ENCODE measurements around the gene CCDC178. TPM values are rescaled to one million over a fixed set of nuclear protein-coding genes. Genes with fewer than 3 reads are reported as not detected.

CCDC178 gene
- total and polyA plus RNA-seq, 2 donors (not counting 3 experiments of a cell fraction or from before 2014, with no cell fraction given), result 0.80 to 1.6 TPM

DNA sequence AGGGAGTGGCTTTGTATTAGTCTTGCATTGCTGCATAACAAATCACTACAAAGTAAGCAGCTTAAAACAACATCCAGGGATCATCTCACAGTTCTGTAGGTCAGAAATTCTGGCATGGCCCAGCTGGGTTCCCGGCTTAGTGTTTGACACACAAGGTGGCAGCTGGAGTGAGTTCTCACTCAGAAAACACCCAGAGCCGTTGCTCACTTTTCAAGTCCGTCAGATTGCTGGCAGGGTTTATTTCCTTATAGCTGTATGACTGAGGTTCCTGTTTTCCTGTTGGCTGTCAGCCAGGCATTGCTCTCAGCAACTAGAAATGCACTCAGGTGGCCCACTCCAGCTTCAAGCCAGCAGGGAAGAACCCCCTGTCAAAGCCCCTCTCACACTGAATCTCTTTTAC lies 324.1 kb downstream of the CCDC178 start:
- CTCF ChIA-PET, result interaction anchor here (0.7 to 1.4 kb wide), 7 partner anchors 8 to 186 kb away, joined by 3 to 8 read pairs (median 4); no protein-coding TSS in a partner anchor
- no peaks in the 10 kb centered on the region for H4K20me1 ChIP-seq (replicated peaks; ENCODE audit: control insufficient read depth, extremely low read depth, insufficient read depth, low read length)
- peak; percentile 87 for FAIRE-seq
- H3K9me3 ChIP-seq (replicated peaks; ENCODE audit: control insufficient read depth, insufficient read depth, low read length), result no peaks in the 10 kb centered on the region
- H3K36me3 ChIP-seq (ENCODE audit: control insufficient read depth in 2 of 2, extremely low read depth in 1 of 2, insufficient read depth in 2 of 2, low read length in 2 of 2), result no peaks in the 10 kb centered on the region
- H3K27me3 ChIP-seq (ENCODE audit: control insufficient read depth in 2 of 2, insufficient read depth in 2 of 2, low read length in 2 of 2), result no peaks in the 10 kb centered on the region
- POLR2A ChIA-PET, result no interaction called here
- H3K4me2 ChIP-seq (ENCODE audit: insufficient read depth, low read length), result peak overlapping the region; percentile 34
- peaks cover 11% of the 10 kb centered on the region for H3K4me1 ChIP-seq (ENCODE audit: control insufficient read depth, extremely low read depth, insufficient read depth, low read length)
- BruUV-seq (replicated peaks), result no TSS peak
- intact Hi-C loops (cut with micrococcal nuclease), result loop anchor here (2.0 to 5.0 kb wide), 2 partner anchors 66 to 102 kb away; no protein-coding TSS in a partner anchor
- TF ChIP-seq FOS (IDR thresholded peaks at IDR 0.05; ENCODE audit: borderline replicate concordance, insufficient read depth, low read length) (peak; percentile 19), EZH2 (IDR thresholded peaks at IDR 0.05; ENCODE audit: borderline replicate concordance, low read depth, low read length, severe bottlenecking) (no peak), MAX (IDR thresholded peaks at IDR 0.05; ENCODE audit: insufficient read depth, insufficient read length) (no peak), POLR2AphosphoS5 (IDR thresholded peaks at IDR 0.05; ENCODE audit: insufficient read depth, low read depth, low read length) (peak; percentile 54), POLR2A (IDR thresholded peaks at IDR 0.05; ENCODE audit: low read depth, low read length) (no peak), MYC (IDR thresholded peaks at IDR 0.05; ENCODE audit: low read depth, low read length) (no peak), GATA2 (IDR thresholded peaks at IDR 0.05; ENCODE audit: insufficient read depth, insufficient read length, low read depth, low read length) (peak; percentile 17), JUN (IDR thresholded peaks at IDR 0.05; ENCODE audit: borderline replicate concordance, insufficient read depth, insufficient read length, low read depth) (no peak)
- TF ChIP-seq, protein P1, sequence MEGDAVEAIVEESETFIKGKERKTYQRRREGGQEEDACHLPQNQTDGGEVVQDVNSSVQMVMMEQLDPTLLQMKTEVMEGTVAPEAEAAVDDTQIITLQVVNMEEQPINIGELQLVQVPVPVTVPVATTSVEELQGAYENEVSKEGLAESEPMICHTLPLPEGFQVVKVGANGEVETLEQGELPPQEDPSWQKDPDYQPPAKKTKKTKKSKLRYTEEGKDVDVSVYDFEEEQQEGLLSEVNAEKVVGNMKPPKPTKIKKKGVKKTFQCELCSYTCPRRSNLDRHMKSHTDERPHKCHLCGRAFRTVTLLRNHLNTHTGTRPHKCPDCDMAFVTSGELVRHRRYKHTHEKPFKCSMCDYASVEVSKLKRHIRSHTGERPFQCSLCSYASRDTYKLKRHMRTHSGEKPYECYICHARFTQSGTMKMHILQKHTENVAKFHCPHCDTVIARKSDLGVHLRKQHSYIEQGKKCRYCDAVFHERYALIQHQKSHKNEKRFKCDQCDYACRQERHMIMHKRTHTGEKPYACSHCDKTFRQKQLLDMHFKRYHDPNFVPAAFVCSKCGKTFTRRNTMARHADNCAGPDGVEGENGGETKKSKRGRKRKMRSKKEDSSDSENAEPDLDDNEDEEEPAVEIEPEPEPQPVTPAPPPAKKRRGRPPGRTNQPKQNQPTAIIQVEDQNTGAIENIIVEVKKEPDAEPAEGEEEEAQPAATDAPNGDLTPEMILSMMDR (IDR thresholded peaks at IDR 0.05; ENCODE audit: extremely low read depth in 1 of 2, insufficient read depth in 1 of 2, low read depth in 1 of 2, low read length in 2 of 2), result no peak
- H3K27ac ChIP-seq (ENCODE audit: insufficient read depth, low read depth, low read length), result no peak overlapping the region
- H3K79me2 ChIP-seq (ENCODE audit: control insufficient read depth, insufficient read depth, low read length), result no peaks in the 10 kb centered on the region
- DNase-seq (ENCODE audit: low read depth, low spot score), result peak; percentile 87
- no peak overlapping the region for H3K4me3 ChIP-seq (replicated peaks in 1 of 3; ENCODE audit: insufficient read depth in 1 of 3, low read depth in 1 of 3, low read length in 3 of 3)
- H2AFZ ChIP-seq (ENCODE audit: low read depth, low read length), result peak overlapping the region; percentile 41
- H3K9me1 ChIP-seq (replicated peaks; ENCODE audit: control insufficient read depth, extremely low read depth, insufficient read depth, low read length), result no peaks in the 10 kb centered on the region
- H3K9ac ChIP-seq (replicated peaks; ENCODE audit: extremely low read depth, insufficient read depth, low read length), result no peak overlapping the region
- dilution Hi-C loops (cut with MboI; ENCODE audit: extremely low pct_ligation_motif_present, low sequenced_read_pairs), result no loop called here
